GM19043 (cell line): Measurements from ENCODE around the gene EVPLL.
"Not testable (repeated sequence)": the region's sequence is repeated elsewhere in the genome, so short reads cannot be mapped to it uniquely, and the experiment has no call there.

Experiments used
- ATAC-seq: cut with Tn5 transposase; IDR thresholded peaks from one replicate; pipeline ENCODE4 v1.9.1; 2021; ENCODE audit warnings: low read depth; ENCODE audit not compliant: unreplicated experiment

EVPLL gene

DNA sequence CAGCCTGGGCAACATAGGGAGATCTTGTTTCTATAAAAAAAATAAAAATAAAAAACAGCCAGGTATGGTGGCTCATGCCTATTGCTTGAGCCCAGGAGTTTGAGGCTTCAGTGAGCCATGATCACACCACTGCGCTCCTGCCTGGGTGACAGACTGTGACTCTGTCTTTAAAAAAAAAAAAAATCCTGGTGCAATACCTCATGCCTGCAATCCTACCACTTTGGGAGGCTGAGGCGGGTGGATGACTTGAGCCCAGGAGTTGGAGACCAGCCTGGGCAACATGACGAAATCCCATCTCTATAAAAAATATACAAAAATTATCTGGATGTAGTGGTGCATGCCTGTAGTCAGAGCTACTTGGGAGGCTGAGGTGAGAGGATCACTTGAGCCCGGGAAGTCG is 1.0 kb downstream of the EVPLL start:
- ATAC-seq, result not testable (repeated sequence)

DNA sequence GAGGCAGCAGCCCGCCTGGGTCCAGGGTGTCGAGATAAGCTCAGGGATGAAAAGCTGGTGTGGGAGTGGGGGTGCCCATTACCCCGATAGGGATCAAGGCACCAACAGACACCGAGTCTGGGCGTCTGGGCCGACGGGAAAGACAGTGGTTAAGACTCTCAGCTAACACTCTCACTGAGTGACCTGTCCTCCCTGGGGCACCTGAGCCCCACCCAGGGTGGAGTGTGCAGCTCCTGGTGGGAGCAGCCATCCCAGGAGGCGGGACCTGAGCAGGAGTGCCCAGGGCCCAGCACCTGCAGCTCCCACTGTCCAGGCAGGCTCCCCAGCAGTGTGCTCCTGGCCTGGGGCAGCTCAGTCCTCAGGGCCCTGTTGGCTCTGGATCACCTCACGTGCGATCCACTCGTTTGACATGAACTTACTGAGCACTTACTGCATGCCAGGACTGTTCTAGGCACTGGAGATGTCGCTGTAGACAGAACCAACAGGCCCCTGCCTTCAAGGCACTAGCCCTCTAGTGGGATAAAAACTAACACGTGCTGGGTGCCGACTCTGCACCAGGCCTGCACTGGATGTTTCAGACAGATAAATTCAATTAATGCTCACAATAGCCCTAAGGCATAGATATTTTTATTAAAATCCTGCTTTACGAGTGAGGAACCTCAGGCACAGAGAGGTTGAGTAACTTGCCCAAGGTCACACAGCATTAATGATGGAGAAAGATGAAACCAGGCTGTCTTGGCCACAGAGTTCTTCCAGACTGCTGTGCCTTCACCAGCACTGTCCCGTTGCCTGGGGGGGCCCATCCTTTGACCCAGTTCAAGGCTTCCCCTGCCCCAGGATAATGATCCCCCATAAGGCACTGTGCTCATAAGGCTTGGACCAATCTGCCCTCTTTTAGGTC is 1.9 kb downstream of the EVPLL start:
- ATAC-seq, result no peak

DNA sequence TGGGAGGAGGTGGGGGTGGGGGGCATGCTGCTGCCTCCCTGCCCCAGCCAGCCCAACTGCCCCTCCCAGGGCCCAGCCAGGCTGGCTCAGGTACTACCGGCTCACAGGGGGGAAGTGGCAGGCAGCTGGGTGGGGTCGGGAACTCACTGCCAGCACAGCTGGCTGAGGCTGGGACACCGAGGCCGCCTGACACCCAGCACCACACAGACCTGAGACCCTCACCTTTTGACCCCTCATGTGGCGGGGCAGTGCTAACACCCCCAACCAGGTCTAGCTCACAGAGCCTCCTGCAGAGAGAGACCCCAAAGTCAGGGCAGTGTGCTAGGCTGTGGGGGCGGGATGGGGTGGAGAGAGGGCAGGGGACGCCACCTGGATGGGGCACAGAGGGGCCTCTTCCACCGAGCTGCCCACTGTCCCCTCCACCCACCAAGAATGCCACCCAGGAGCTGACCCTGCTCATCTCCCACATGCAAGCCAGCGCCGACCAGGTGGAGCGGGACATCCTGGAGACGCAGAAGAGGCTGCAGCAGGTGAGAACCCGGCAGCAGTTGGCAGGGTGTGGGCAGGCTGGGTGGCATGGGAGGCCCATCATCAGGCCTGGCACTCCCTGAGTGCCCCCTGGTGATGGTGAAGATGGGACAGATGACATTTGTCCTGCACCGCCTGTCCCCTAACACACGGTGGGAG is 3.0 kb downstream of the EVPLL start:
- ATAC-seq, result no peak

DNA sequence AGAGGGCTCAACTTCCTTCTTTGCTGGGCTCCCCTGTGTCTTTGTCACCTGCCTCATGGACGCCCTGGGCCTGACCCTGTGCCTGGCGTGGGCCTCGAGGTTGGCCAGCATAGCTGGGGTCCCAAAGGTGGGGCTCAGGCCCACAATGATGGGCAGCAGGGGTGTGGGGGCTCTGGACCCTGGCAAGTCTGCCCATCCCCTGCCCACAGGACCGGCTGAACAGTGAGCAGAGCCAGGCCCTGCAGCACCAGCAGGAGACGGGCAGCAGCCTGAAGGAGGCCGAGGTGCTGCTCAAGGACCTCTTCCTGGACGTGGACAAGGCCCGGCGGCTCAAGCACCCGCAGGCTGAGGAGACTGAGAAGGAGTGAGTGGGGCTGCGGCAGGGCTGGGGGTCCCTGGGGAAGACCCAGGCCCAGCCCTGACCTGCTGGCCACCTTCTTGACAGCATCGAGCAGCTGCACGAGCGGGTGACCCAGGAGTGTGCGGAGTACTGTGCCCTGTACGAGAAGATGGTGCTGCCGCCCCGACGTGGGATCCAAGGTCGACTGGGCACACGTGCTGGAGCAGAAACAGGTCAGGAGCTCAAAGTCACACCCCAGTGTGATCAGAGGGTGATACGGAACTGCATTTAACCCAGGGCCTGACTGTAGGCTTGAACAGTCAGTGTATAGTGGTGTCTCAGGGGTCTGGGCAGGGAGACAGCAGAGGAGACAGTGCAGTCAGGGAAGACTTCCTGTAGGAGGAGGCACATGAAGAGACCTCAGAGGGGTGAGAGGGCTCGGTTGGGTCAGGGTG is 3.8 kb downstream of the EVPLL start:
- no peak for ATAC-seq

DNA sequence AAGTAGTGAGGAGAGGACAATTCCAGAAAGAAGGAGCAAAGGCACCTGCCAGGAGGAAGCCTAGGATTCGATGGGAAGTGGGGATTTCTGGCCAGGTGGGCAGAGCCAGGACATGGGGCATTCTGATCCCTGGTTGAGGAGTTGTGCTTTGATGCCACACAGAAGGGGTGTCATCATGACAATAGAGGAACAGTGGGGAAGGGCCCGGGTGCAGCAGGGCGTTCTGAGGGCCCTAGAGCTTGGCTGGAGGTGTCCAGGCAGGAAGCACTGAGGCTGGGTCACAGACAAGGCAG is 4.3 kb downstream of the EVPLL start:
- no peak for ATAC-seq

DNA sequence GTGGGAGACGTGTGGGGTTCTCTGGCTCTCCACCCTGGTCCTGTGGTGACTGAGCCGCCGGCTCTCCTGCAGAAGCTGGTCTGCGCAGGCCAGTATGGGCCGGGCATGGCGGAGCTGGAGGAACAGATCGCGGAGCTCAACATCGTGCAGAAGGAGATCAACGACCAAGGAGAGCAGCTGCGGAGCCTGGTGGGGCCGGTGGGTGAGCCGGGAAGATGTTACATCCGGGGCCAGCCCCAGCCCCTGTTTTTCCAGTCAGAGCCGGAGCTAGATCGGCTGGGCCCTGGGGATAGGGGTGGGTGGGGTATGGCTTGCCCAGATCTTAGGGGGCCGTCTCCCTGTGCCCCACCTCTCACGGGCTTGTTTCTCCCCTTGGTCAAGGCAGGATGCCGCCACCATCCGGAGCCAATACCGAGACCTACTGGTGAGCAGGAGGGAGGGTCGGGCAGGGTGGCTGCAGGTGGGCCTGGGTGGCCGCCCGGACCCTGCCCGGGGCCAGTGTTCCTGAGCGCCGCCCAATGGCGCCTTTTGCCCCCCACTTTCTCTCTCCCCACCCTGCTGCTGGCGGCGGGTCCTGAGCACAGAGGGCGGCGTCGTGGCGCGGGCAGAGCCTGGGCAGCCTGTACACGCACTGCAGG is 5.0 kb downstream of the EVPLL start:
- no peak for ATAC-seq

DNA sequence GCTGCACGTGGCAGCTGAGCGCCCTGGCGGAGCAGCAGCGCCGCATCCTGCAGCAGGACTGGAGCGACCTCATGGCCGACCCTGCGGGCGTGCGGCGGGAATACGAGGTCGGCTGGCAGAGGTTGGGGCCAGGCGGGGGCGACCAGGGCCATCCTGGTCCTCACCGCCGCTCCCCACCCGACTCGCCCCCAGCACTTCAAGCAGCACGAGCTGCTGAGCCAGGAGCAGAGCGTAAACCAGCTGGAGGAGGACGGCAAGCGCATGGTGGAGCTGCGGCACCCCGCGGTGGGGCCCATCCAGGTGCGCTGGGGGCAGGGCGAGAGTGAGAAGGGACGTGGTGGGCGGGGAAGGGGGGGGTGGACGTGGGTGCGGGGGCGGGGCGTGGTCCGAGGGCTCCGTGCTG is 5.5 kb downstream of the EVPLL start:
- ATAC-seq, result not testable (repeated sequence)

DNA sequence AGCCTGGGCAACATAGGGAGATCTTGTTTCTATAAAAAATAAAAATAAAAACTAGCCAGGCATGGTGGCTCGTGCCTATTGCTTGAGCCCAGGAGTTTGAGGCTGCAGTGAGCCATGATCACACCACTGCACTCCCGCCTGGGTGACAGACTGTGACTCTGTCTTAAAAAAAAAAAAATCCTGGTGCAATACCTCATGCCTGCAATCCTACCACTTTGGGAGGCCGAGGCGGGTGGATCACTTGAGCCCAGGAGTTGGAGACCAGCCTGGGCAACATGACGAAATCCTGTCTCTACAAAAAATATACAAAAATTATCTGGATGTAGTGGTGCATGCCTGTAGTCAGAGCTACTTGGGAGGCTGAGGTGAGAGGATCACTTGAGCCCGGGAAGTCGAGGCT is 6.7 kb downstream of the EVPLL start:
- ATAC-seq, result not testable (repeated sequence)

DNA sequence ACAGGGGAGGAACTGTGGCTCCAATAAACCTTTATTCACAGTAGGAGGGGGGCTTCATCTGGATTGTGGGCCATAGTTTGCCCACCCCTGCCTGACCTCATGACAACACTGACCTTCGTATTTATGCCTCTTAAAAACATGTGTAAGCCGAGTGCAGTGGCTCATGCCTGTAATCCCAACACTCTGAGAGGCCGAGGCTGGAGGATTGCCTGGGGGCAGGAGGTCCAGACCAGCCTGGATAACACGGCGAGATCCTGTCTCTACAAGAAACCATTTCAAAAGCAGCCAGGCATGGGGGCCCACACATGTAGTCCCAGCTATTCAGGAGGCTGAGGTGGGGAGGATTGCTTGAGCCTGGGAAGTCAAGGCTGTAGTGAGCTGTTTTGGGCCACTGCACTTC is 10.0 kb downstream of the EVPLL start:
- not testable (repeated sequence) for ATAC-seq

DNA sequence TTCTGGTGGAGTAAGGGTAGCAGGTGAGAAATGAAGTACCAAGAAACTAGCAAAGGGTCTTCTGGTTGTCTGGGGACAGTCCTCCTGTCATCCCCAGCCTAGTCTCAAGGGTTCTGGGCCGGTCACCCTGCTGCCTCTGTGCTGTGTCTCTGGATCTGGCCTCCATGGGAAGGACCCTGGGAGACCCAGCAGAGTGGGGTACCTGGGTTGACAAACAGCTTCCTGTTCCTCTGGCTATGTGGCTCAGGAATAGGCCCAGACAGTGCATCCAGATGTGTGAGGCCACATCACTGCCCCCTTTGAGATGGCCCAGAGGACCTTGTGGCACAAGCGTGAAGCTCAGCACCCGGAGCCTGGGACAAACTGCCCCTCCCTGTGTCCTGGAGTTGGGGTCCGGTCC is 10.7 kb downstream of the EVPLL start:
- ATAC-seq, result not testable (repeated sequence)

DNA sequence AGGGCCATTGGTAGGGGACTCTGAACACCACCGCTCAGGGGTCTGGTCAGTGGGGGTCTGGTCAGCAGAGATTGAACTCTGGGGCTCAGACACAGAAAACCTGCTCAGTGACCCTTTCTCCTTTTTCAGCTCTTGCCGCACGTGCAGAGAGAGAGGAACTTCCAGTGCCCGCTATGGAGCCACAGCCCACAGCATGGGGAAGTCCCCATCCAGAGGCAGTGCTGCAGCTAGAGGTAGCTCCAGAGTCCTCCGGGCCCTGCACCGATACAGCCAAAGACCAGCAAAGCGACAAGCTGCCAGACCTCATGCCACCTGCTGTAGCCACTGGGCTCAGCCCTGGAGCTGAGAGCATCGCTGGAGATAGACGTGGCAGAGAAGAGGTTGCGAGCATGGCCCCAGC is 11.2 kb downstream of the EVPLL start:
- not testable (repeated sequence) for ATAC-seq

DNA sequence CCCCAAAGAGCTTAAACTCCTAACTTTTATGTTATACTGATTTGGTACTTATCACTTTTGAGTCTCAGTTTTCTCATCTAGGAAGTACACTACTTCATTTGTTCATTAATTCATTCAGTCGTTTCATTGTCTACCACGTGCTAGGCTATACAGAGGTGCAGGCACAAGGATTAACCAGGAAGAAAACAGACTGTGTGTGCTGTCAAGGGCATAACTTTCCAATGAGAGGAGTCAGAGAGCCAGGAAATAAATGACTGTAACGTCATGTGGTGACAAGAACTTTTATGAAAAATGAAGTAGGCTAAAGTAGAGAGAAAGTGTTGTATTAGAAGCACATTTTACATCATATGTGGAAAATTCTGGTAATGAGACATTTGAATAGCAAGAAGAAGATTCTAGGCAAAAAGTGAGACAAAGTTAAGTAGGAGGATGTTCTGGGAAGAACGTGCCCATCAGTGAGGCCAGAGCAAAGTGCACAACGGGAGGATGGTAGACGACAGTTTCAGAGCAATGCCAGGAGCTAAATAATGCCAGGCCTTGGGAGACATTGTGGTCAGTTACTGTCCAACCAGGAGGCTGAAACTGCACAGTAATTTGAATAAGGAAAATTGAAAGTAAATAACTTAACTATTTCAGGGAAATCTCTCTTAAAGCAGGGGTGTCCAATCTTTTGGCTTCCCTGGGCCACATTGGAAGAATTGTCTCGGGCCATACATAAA is 24.5 kb downstream of the EVPLL start:
- ATAC-seq, result not testable (repeated sequence)

DNA sequence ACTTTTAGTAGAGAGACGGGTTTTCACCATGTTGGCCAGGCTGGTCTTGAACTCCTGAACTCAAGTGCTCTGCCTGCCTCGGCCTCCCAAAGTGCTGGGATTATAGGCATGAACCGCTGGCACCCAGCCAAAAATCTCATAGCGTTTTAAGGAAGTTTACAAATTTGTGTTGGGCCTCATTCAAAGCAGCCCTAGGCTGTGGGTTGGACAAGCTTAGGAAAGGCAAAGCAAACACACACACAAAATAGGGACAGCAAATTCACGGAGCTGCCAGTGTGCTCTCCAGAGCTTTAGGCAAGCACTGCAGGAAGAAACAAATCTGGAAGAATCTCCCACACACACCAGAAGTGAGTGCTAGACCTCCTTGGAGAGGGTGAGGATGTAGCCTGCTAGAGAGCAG is 25.6 kb downstream of the EVPLL start:
- ATAC-seq, result not testable (repeated sequence)

DNA sequence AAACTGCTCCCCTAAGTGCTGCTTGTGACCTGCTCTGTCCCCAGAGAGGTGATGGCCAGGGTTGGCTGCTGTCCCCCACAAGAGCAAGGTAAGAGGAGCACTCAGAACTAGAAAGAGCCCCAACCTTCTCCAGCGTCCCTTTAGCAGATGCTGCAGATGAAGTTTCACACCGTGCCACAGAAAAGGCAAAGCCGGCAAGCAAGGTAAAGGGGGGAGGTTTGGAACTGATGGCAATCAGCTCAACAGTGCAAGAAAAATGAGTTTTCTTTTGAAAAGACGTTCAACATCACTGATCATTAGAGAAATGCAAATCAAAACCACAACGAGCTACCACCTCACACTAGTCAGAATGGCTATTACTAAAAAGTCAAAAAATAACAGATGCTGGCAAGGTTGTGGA is 26.0 kb downstream of the EVPLL start:
- peak; percentile 86 for ATAC-seq

DNA sequence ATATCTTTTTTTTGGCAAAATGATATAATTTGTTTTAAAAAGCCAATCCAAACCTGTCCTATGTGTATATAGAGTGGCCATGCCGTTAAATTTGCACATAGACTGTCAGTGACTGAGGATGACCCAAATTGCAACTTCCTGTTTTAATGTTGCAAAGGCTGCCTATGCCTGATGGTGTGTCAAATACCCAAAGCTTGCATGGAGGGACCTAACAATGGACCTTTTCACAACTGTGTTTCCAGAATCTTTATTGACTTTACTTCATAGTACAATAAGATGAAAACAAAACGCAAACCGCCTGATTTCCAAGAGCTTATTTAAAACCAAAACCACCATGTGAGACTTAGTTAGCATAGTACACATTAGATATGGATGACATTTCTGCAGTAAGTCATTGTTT is 31.3 kb downstream of the EVPLL start:
- not testable (repeated sequence) for ATAC-seq

DNA sequence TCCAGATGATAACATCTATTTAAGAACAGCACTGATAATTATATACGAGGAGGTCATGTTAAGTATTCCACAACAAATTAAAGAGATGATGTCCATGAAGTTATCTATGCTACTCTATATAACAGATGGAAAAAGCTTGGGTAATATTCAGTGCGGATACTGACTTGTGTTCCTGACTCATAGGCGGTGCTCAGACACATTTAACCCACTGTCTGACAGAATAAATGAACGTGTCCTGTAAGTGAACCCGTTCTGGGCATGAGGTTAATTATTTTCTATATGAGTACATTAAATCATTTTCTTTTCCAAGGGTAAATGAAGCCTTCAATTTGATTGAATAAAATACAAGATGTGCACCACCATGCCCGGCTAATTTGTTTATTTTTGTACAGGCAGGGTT is 31.7 kb downstream of the EVPLL start:
- ATAC-seq, result not testable (repeated sequence)

DNA sequence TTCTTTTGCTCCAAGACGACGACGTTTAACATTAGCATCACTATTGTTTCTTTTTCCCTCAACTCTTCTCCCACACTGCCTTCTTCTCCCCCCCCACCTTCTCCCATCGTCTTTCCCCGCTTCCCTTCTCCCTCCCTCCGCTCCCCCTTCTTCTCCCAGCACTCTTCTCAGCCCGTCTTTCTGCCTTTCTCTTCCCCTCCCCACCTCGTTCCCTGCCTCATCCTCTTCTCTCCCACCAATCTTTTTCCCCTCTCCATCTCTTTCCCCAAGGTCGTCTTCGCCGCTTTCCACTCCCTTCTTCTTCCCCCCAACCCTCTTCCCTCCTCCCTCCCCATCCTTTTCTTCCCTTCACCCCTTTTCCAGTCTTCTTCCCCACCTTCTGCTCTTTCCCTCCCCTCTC is 33.2 kb downstream of the EVPLL start:
- ATAC-seq, result not testable (repeated sequence)

DNA sequence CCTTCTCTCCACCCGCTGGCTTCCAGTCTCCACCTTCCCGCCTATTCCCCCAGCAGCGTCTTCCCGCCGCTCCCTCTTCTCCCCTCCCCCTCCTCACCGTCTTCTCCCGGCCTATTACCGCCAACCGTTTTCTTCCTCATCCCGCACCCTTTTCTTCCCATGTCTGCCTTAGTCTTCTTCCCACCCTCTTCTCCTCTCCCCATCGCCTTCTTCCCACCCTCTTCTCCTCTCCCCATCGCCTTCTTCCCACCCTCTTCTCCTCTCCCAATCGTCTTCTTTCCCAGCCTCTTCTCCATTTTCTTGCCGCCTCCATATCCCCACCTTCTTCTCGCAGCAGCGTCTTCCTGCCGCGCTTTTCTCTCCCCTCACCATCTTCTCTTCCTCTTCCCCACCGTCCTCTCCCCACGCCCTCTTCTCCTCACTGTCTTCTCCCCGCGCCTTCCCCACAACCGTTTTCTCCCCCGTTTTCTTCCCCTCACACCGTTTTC is 33.8 kb downstream of the EVPLL start:
- ATAC-seq, result not testable (repeated sequence)

DNA sequence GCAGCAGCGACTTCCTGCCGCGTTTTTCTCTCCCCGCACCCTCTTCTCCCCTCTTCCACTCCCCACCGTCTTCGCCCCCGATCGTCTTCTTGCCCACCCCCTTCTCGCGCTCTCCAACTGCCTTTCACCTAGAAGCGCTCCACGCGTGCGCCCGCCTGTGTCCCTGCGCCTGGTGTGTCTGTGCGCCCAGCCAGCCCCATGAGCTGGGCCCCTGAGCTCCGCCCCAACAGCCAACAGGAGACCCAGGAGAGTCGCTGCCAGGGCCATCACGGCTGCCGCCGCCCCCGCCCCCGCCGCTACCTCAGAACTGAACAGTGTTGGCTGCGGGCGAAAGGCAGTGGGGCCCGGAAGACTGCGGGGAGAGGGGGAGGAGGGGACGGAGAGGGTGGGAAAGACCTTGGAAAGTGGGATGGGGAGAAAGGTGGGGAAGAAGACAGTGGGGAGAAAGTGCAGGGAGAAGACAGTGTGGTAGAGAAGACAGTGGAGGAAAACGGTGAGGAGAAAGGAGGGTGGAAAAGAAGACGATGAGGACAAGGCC is 34.5 kb downstream of the EVPLL start:
- not testable (repeated sequence) for ATAC-seq

DNA sequence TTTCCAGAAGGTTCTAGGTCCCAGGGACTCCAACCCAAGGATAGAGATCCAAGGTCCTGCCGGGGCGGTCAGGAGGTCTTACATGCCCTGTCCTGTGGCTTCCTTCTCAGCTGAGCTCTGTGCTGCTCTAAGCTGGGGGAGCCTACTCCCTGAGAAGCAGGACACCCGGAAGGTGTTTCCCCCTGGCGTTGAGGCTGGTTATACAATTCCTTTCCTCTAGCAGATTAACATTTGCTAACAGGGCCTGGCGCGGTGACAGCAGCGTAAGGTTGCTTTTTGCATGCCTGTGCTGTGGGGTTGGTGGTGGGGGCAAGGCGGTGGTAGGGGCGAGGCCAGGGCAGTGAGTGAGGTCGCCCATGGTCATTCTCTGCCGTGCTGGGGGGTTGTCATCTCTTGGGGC is 43.9 kb downstream of the EVPLL start:
- not testable (repeated sequence) for ATAC-seq
